C1 segment of cervical spinal cord (tissue), 14 donors: ENCODE data around the gene SLC2A13.
"Not testable (repeated sequence)": the region's sequence is repeated elsewhere in the genome, so short reads cannot be mapped to it uniquely, and the experiment has no call there.

Source experiments
- DNase-seq, 14 donors: peaks; one replicate each; lab custom pipeline; 2025; lab: John Stamatoyannopoulos, UW

SLC2A13 gene

DNA sequence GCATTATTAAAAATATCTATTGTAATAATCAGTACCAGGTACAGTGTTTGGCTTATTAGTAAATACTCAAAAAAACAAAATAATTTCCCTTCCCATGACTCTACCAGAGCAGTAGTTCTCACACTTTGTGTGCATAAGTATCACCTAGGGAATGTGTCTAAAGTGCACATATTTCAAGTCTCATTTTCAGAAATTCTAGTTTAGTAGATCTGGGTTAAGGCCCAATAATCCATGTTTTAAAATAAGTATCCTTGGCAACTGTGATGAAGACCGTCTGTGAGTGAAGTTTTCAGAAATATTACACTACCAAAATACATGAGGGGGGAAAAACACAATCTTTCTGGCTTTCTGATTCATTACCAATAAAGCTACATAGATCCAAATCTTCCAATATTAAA is 237.6 kb downstream of the SLC2A13 start:
- no peak for DNase-seq

DNA sequence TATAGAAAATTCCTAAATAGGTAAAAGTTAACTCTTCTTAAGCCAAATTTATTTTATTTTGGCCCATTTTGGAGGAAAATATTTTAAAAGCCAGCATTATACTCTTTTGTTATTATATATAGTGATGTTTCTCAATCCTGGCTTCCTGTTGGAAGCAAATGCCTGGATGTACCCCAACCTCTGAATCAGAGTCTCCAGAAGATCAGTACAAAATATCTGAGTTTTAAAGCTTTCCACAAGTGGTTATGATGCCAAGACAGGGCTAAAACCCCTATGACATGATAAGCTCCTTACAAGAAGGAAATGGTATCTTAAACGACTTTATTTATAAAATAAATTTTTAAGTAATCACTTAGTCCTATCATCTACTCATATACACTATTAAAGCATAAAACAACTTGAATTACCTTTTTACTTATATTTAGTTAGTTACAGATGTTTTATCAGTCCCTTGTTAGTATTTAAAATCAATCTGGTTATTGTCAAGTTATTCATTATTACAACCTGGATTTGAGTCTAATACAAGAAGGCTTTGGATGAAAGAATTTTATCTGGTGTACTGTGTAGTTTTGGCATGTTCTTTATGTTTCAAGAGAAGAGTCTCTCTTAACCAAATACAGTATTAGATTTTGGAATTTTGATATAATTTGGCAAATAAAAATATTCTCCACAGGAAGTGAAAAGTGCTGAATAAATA is 238.1 kb downstream of the SLC2A13 start:
- no peak for DNase-seq

DNA sequence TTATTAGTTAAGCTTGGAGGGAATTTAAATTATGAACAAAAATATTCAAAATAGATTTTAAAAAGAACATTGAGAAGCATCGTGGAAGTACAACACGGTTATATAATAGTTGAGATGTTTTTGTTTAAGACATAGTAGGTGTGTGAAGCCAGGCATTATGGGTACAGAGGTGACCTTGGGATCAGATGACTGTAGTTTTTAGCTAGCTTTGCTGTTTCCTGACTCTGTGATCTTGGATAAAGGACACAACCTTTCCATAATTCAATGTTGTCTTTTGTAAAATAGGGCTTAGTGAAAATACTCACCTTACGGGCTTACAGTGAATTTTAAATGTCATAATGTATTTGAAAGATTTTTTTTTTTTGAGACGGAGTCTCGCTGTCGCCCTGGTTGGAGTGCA is 239.7 kb downstream of the SLC2A13 start:
- no peak for DNase-seq

GRCh38 chr12:39860695-39861094 is 245.2 kb downstream of the SLC2A13 start:
- no peak for DNase-seq

DNA sequence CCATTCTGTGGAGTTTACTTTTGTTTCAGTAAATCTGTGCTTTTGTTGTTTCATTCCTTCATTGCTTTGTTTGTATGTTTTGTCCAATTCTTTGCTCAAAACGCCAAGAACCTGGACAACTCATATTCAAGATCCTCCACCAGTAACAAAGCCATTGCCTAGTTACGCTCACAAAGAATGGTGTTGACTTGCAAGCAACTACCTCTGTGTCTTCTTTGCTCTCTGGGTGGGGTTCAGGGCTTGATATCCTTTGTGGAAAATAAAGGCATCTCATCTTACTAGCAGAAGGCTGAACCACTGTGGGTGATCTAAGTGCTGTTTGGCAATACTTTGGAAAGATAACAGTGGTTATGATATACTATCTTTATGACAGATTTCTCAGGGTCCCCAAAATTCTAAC is 252.9 kb downstream of the SLC2A13 start:
- DNase-seq, result no peak

DNA sequence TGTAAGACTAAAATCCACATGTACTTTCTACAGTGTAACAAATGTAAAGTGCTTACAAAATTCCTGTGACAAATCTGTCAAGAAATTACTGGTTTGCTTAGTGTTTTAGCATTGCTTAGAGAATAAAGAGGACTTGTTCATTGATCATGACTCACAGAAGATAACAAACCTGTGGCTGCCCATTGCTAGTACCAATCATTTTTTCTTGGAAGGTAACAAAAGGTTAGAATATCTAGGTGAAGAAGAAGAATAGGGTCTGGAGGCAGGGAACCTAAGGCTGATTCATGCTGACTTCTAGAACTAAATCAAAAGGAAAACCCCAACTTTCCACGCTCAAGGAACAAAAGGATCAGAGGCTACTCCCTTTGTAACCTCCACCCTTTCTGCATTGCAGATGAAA is 253.5 kb downstream of the SLC2A13 start:
- no peak for DNase-seq

DNA sequence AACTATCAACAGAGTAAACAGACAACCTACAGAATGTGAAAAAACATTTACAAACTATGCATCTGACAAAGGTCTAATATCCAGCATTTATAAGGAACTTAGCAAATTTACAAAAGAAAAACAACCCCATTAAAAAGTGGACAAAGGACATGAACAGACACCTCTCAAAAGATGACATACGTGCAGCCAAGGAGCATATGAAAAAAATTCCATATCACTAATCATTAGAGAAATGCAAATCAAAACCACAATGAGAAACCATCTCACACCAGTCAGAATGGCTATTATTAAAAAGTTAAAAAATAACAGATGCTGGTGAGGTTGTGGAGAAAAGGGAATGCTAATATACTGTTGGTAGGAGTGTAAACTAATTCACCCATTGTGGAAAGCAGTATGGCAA is 257.7 kb downstream of the SLC2A13 start:
- not testable (repeated sequence) for DNase-seq

DNA sequence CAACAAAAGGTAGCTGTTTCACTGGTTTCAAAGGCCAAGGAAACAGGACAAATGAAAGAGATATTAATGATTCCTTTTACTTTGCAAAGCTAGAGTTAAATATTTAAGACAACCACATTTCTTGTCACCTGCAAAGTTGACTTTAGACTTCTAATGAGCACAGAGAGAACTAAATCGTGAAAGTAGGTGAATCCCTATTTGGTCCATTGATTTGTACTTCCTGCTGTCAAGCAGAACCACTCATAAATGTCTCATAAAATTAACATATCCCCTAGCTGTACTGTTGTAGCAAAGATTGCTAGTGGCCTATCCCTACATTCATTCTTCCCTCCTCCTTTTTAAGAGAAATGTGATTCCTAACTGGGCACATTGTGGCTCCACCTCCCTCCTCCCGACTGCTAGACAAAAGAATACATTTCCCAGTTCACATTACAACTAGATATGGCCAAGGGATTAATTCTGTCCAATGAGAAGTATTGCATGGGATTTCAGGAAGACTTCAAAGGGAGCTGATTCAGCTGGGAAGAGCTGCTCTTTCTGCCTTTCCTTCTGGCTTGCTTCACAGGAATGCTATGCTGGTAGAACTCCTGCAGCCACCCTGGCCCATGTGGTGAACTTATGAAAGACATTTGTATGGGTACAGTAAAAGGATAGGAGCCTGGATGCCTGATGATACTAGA is 258.8 kb downstream of the SLC2A13 start:
- DNase-seq, result no peak

DNA sequence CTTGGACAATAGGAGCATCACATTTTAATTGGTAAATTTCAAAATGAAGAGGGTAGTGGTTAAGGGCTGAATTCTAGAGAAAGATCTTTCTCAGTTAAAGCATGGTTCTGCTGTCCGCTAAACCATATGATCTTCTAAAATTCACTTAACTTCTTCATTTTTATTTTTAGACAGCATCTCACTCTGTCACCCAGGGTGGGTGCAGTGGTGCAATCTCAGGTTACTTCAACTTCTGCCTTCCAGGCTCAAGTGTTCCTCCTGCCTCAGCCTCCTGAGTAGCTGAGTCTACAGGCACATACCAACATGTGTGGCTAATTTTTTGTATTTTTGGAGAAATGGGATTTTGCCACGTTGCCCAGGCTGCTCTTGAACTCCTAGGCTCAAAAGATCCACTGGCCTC is 259.6 kb downstream of the SLC2A13 start:
- no peak for DNase-seq

GRCh38 chr12:39840422-39840821 is 265.5 kb downstream of the SLC2A13 start:
- DNase-seq, result no peak

- no peak for DNase-seq
Observed at GRCh38 chr12:39839072-39839471, 266.8 kb downstream of the SLC2A13 start.

- DNase-seq, result no peak
Observed at GRCh38 chr12:39835517-39836489, 270.1 kb downstream of the SLC2A13 start.

GRCh38 chr12:39831587-39832315 is 274.1 kb downstream of the SLC2A13 start:
- DNase-seq, result no peak

DNA sequence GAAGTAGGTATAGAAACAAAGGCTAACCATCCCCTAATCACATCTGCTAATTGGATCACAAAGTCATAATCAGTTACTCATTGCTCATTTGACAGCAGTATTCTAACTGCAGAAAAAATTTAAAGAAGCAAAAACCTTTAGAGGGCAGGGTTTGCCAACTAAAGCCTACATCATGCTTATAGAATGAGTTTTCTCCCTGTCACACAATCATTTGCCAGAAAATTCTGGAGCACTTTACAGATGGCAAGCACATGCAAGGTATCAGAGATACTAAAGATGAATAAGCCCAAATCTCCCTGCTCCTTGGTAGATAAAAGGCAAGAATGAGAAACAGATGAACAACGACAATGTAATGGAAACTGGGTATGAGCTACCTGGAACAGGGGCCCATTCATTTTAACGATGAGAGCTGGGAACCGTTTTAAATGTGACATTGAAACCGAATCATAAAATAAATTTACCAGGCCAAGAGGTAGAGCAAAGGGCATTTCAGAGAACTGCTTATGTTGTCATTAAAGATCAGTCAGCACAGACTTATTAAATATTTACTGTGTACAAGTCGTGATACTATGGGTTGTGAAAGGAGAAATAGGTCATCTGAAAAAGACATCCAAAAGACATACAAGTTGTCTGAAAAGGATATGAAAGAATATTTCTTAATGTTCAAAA is 274.9 kb downstream of the SLC2A13 start:
- no peak for DNase-seq

- DNase-seq, result no peak
Observed at GRCh38 chr12:39830171-39830570, 275.7 kb downstream of the SLC2A13 start.

- DNase-seq, result peak in 1 of 14 donors; percentile 18
Observed at GRCh38 chr12:39824505-39825212, 281.2 kb downstream of the SLC2A13 start.

- DNase-seq, result no peak
Observed at GRCh38 chr12:39816671-39817185, 289.2 kb downstream of the SLC2A13 start.

- DNase-seq, result no peak
Observed at GRCh38 chr12:39815746-39816145, 290.1 kb downstream of the SLC2A13 start.

- DNase-seq, result no peak
Observed at GRCh38 chr12:39814626-39815025, 291.3 kb downstream of the SLC2A13 start.

- DNase-seq, result no peak
Observed at GRCh38 chr12:39813776-39814175, 292.1 kb downstream of the SLC2A13 start.
